Measurements from ENCODE around the gene POGK.
"Not testable (repeated sequence)": the region's sequence is repeated elsewhere in the genome, so short reads cannot be mapped to it uniquely, and the experiment has no call there.

The POGK gene

DNA sequence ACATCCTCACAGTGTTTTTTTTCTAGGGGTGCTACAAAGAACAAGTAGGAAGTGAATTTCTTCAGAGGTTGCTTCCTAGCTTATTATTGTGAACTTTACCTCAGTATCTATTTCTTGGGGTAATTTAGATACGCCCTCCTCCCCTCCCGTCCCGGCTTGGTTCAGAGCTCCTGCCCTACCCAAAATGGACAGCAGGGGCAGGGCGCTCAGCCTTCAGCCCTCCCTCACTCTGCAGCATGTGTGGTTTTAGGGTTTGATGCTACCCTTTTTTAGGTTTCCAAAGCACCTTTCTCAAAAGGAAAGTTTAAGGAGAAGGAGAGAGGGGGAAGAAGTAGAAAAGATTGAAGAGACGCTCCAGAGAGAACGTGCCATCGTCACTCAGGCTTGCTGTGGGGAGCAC is 16.9 kb upstream of the POGK start:
- Histone ChIP-seq H3K27ac (no peak overlapping the region), H3K9ac (ENCODE audit: insufficient read length) (no peak overlapping the region), H3K9me3 (ENCODE audit: low read depth, low read length) (no peaks in the 10 kb centered on the region), H3K36me3 (ENCODE audit: insufficient read depth, low read length) (no peaks in the 10 kb centered on the region), H3K4me3 (no peak overlapping the region)
- DNase-seq (ENCODE audit: low read depth, low spot score): no peak
- TF ChIP-seq FOXP2 (optimal IDR thresholded peaks at IDR 0.05; ENCODE audit: control extremely low read depth, extremely low read length, insufficient read depth) (no peak), POLR2AphosphoS5 (IDR thresholded peaks at IDR 0.05; ENCODE audit: borderline replicate concordance, low read depth, low read length) (no peak), EZH2 (IDR thresholded peaks at IDR 0.05) (no peak)

DNA sequence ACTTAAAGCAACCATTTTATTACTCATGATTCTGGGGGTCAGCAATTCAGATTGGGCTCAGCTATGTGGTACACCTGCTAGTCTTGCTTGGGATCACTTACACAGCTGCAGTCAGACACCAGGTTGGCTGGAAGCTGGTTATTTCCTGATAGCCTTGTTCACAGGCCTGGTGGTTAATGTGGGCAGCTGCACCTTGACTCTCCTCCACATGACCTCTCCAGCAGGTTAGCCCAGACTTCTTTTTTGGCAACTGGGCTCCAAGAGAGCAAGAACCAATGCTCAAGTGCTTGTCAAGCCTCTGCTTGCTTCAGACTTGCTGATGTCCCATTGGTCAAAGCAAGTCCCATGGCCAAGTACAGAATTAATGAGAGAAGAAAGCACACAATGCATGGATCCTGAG is 11.8 kb upstream of the POGK start:
- TF ChIP-seq POLR2AphosphoS5 (IDR thresholded peaks at IDR 0.05; ENCODE audit: borderline replicate concordance, low read depth, low read length) (no peak), FOXP2 (optimal IDR thresholded peaks at IDR 0.05; ENCODE audit: control extremely low read depth, extremely low read length, insufficient read depth) (no peak), EZH2 (IDR thresholded peaks at IDR 0.05) (no peak)
- H3K9me3 ChIP-seq (ENCODE audit: low read depth, low read length): no peaks in the 10 kb centered on the region
- H3K27ac ChIP-seq: no peak overlapping the region
- H3K36me3 ChIP-seq (ENCODE audit: insufficient read depth, low read length): no peaks in the 10 kb centered on the region
- H3K9ac ChIP-seq (ENCODE audit: insufficient read length): no peak overlapping the region
- no peak for DNase-seq (ENCODE audit: low read depth, low spot score)
- H3K4me3 ChIP-seq: no peak overlapping the region

DNA sequence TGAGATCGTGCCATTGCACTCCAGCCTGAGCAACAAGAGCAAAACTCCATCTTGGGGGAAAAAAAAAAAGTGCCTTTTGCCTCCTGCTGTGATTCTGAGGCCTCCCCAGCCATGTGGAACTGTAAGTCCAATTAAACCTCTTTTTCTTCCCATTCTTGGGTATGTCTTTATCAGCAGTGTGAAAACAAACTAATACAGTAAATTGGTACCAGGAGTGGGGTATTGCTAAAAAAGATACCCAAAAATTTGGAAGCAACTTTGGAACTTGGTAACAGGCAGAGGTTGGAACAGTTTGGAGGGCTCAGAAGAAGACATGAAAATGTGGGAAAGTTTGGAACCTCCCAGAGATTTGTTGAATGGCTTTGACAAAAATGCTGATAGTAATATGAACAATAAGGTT is 9.5 kb upstream of the POGK start:
- not testable (repeated sequence) for H3K4me3 ChIP-seq; H3K9me3 ChIP-seq (ENCODE audit: low read depth, low read length)

GRCh38 chr1:166836733-166837132 is 2.5 kb upstream of the POGK start:
- Histone ChIP-seq H3K9ac (ENCODE audit: insufficient read length) (no peak overlapping the region), H3K36me3 (ENCODE audit: insufficient read depth, low read length) (peaks cover 13% of the 10 kb centered on the region), H3K9me3 (ENCODE audit: low read depth, low read length) (no peaks in the 10 kb centered on the region), H3K27ac (no peak overlapping the region), H3K4me3 (no peak overlapping the region)
- no peak for TF ChIP-seq FOXP2 (optimal IDR thresholded peaks at IDR 0.05; ENCODE audit: control extremely low read depth, extremely low read length, insufficient read depth)
- no peak for TF ChIP-seq POLR2AphosphoS5 (IDR thresholded peaks at IDR 0.05; ENCODE audit: borderline replicate concordance, low read depth, low read length)
- TF ChIP-seq EZH2 (IDR thresholded peaks at IDR 0.05): no peak
- DNase-seq (ENCODE audit: low read depth, low spot score): no peak

More for the DNA sequence above, 9.5 kb upstream of the POGK start:
- not testable (repeated sequence) for H3K27ac ChIP-seq; H3K9ac ChIP-seq (ENCODE audit: insufficient read length); DNase-seq (ENCODE audit: low read depth, low spot score); H3K36me3 ChIP-seq (ENCODE audit: insufficient read depth, low read length)

GRCh38 chr1:166839600-166840308 is 479 bp downstream of the POGK start:
- H3K9ac ChIP-seq (ENCODE audit: insufficient read length): peak overlapping the region; percentile 82
- H3K27ac ChIP-seq: no peak overlapping the region
- no peak for TF ChIP-seq POLR2AphosphoS5 (IDR thresholded peaks at IDR 0.05; ENCODE audit: borderline replicate concordance, low read depth, low read length)
- TF ChIP-seq EZH2 (IDR thresholded peaks at IDR 0.05): no peak
- TF ChIP-seq FOXP2 (optimal IDR thresholded peaks at IDR 0.05; ENCODE audit: control extremely low read depth, extremely low read length, insufficient read depth): no peak
- no peaks in the 10 kb centered on the region for H3K9me3 ChIP-seq (ENCODE audit: low read depth, low read length)
- peaks cover 43% of the 10 kb centered on the region for H3K36me3 ChIP-seq (ENCODE audit: insufficient read depth, low read length)
- peak overlapping the region; percentile 92 for H3K4me3 ChIP-seq
- DNase-seq (ENCODE audit: low read depth, low spot score): no peak

DNA sequence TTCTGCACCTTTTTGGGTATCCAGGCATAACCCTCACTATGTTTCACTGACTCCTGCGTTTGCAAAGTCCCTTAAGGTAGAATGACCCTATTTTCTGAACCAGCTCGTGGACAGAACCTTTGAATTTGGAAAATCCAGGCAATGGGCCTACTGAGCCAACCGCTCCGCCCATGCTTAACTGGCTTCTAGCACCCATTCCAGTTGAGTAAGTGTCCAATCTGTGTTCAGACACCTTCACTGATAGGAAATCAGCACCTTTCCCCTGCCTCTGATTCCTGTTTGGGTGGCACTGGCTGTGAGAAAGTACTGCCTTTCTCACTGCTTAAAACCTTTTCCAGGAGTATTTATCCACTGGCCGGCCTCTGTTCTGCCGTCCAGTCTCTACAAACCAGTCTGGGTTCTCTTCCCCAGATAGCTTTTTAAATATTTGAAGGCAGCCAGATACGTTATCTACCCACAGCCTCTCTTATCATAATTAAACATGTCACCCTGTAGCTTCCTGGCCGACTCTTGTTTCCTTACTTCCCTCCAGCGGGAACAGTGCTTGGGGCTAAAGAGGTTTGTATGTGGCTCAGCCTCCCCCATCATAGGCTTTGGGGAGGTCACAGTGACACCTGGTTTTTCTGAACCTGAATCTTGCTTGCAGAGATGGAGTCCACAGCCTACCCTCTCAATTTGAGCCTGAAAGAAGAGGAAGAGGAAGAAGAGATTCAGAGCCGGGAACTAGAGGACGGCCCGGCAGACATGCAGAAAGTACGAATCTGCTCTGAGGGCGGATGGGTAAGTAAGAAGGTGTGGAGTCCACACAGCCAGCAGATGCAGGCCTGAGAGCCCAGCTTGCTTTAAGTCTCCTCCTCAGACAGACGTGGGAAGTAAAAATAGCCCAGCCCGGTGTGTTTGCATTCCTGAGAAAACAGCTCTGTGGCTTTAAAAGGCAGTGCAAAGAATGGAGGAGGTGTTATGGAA is 1.3 kb downstream of the POGK start:
- TF ChIP-seq POLR2AphosphoS5 (IDR thresholded peaks at IDR 0.05; ENCODE audit: borderline replicate concordance, low read depth, low read length) (no peak), FOXP2 (optimal IDR thresholded peaks at IDR 0.05; ENCODE audit: control extremely low read depth, extremely low read length, insufficient read depth) (no peak), EZH2 (IDR thresholded peaks at IDR 0.05) (no peak)
- H3K9me3 ChIP-seq (ENCODE audit: low read depth, low read length): no peaks in the 10 kb centered on the region
- DNase-seq (ENCODE audit: low read depth, low spot score): no peak
- no peak overlapping the region for H3K27ac ChIP-seq
- H3K9ac ChIP-seq (ENCODE audit: insufficient read length): peak overlapping the region; percentile 82
- H3K4me3 ChIP-seq: peak overlapping the region; percentile 92
- peaks cover 51% of the 10 kb centered on the region for H3K36me3 ChIP-seq (ENCODE audit: insufficient read depth, low read length)

- Histone ChIP-seq H3K9me3 (ENCODE audit: low read depth, low read length) (no peaks in the 10 kb centered on the region), H3K36me3 (ENCODE audit: insufficient read depth, low read length) (peaks cover 79% of the 10 kb centered on the region), H3K27ac (no peak overlapping the region), H3K9ac (ENCODE audit: insufficient read length) (no peak overlapping the region), H3K4me3 (no peak overlapping the region)
- TF ChIP-seq FOXP2 (optimal IDR thresholded peaks at IDR 0.05; ENCODE audit: control extremely low read depth, extremely low read length, insufficient read depth) (no peak), POLR2AphosphoS5 (IDR thresholded peaks at IDR 0.05; ENCODE audit: borderline replicate concordance, low read depth, low read length) (no peak), EZH2 (IDR thresholded peaks at IDR 0.05) (no peak)
- DNase-seq (ENCODE audit: low read depth, low spot score): no peak
Measured at GRCh38 chr1:166843322-166843721, 4.0 kb downstream of the POGK start.

- peaks cover 85% of the 10 kb centered on the region for H3K36me3 ChIP-seq (ENCODE audit: insufficient read depth, low read length)
- H3K9ac ChIP-seq (ENCODE audit: insufficient read length): no peak overlapping the region
Measured at GRCh38 chr1:166843769-166844596, 4.7 kb downstream of the POGK start.

More at GRCh38 chr1:166843769-166844596, 4.7 kb downstream of the POGK start:
- Histone ChIP-seq H3K9me3 (ENCODE audit: low read depth, low read length) (no peaks in the 10 kb centered on the region), H3K27ac (no peak overlapping the region), H3K4me3 (no peak overlapping the region)
- TF ChIP-seq EZH2 (IDR thresholded peaks at IDR 0.05): no peak
- TF ChIP-seq FOXP2 (optimal IDR thresholded peaks at IDR 0.05; ENCODE audit: control extremely low read depth, extremely low read length, insufficient read depth): no peak
- TF ChIP-seq POLR2AphosphoS5 (IDR thresholded peaks at IDR 0.05; ENCODE audit: borderline replicate concordance, low read depth, low read length): no peak
- no peak for DNase-seq (ENCODE audit: low read depth, low spot score)

Measured in SK-N-MC (cell line).